Tibial nerve (tissue), 4 donors: ENCODE results near the gene FUT6.

Source experiments
- CTCF ChIP-seq, 5 experiments: fragments of 200-600 bp in 3 of 5; fragments of 450-650 bp in 2 of 5; sonication (generic) in 3 of 5; IDR thresholded peaks; one replicate each; pipeline ENCODE4 v1.5.1; 2016 to 2019; ENCODE audit warnings: antibody characterized with exemption in 5 of 5, mild to moderate bottlenecking in 3 of 5, moderate library complexity in 2 of 5
- EP300 ChIP-seq, 2 donors: sonication (generic); formaldehyde crosslinking; IDR thresholded peaks; one replicate each; pipeline ENCODE4 v1.6.1; 2017; ENCODE audit warnings: antibody characterized with exemption in 2 of 2, mild to moderate bottlenecking in 1 of 2
- POLR2A ChIP-seq, 2 donors: fragments of 450-650 bp; IDR thresholded peaks; one replicate each; pipeline ENCODE4 v1.6.1; 2017; ENCODE audit warnings: antibody characterized with exemption in 2 of 2, mild to moderate bottlenecking in 2 of 2, moderate library complexity in 2 of 2

- TF ChIP-seq POLR2A (IDR thresholded peaks at IDR 0.05) (no peak), CTCF (IDR thresholded peaks at IDR 0.05) (no peak), EP300 (IDR thresholded peaks at IDR 0.05) (no peak)
Measured at GRCh38 chr19:5814123-5814851, 25.2 kb downstream of the FUT6 start.
